Uterus (tissue), 2 donors: Measurements from ENCODE around the gene ASTN2.

Experiments
- POLR2A ChIP-seq, 2 donors: fragments of 450-650 bp; IDR thresholded peaks; one replicate each; pipeline ENCODE4 v1.6.1; 2016; ENCODE audit warnings: antibody characterized with exemption in 2 of 2, mild to moderate bottlenecking in 1 of 2, moderate library complexity in 1 of 2
- TF ChIP-seq, protein P1 (sequence below), 4 experiments: fragments of 200-600 bp in 2 of 4; fragments of 450-650 bp in 2 of 4; sonication (generic) in 2 of 4; IDR thresholded peaks; one replicate each; pipeline ENCODE4 v1.5.1; 2016 to 2019; ENCODE audit warnings: antibody characterized with exemption in 4 of 4, mild to moderate bottlenecking in 2 of 4, moderate library complexity in 1 of 4

DNA sequence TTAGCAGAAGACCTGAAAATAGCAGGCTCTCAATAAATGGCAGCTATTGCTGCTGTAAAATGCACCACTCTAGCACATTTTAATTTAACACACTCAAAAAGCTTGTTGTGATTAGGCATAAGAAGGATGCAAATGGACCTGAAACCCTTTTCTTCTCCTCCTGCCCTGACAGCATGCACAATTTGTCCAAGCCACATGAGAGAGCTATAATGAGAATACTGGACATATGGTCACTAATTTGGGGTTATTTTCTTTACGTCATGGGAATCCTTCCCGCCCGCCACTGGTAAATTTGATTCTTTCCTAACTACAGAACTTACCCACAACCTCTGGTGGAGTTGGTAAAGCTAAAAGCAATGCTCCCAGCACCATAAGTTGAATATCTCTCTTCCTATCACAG is 665.7 kb downstream of the ASTN2 start:
- TF ChIP-seq, protein P1, sequence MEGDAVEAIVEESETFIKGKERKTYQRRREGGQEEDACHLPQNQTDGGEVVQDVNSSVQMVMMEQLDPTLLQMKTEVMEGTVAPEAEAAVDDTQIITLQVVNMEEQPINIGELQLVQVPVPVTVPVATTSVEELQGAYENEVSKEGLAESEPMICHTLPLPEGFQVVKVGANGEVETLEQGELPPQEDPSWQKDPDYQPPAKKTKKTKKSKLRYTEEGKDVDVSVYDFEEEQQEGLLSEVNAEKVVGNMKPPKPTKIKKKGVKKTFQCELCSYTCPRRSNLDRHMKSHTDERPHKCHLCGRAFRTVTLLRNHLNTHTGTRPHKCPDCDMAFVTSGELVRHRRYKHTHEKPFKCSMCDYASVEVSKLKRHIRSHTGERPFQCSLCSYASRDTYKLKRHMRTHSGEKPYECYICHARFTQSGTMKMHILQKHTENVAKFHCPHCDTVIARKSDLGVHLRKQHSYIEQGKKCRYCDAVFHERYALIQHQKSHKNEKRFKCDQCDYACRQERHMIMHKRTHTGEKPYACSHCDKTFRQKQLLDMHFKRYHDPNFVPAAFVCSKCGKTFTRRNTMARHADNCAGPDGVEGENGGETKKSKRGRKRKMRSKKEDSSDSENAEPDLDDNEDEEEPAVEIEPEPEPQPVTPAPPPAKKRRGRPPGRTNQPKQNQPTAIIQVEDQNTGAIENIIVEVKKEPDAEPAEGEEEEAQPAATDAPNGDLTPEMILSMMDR (IDR thresholded peaks at IDR 0.05), result no peak
- TF ChIP-seq POLR2A (IDR thresholded peaks at IDR 0.05), result no peak
